Fibroblast of skin of scalp (primary cell): ENCODE data around the gene ABCA2.
"Not testable (repeated sequence)": the region's sequence is repeated elsewhere in the genome, so short reads cannot be mapped to it uniquely, and the experiment has no call there.

Source experiments
- DNase-seq: peaks from one replicate; pipeline ENCODE4 v3.0.0-alpha.2; 2013

ABCA2 gene

GRCh38 chr9:137044502-137045177 lies 16.6 kb upstream of the ABCA2 start:
- DNase-seq = no peak

GRCh38 chr9:137044037-137044436 lies 16.0 kb upstream of the ABCA2 start:
- DNase-seq = no peak

GRCh38 chr9:137042751-137043727 lies 15.0 kb upstream of the ABCA2 start:
- no peak for DNase-seq

- no peak for DNase-seq
These were observed 13.1 kb upstream of the ABCA2 start for GRCh38 chr9:137041124-137041523.

GRCh38 chr9:137040568-137040967 lies 12.5 kb upstream of the ABCA2 start:
- no peak for DNase-seq

- no peak for DNase-seq
These were observed 11.8 kb upstream of the ABCA2 start for GRCh38 chr9:137039611-137040366.

GRCh38 chr9:137038916-137039315 lies 10.9 kb upstream of the ABCA2 start:
- no peak for DNase-seq

- DNase-seq = no peak
These were observed 9.4 kb upstream of the ABCA2 start for GRCh38 chr9:137037483-137037882.

- no peak for DNase-seq
These were observed 9.0 kb upstream of the ABCA2 start for GRCh38 chr9:137037035-137037434.

GRCh38 chr9:137035937-137036336 lies 7.9 kb upstream of the ABCA2 start:
- no peak for DNase-seq

GRCh38 chr9:137035507-137035834 lies 7.4 kb upstream of the ABCA2 start:
- no peak for DNase-seq

- peak; percentile 70 for DNase-seq
These were observed 6.9 kb upstream of the ABCA2 start for GRCh38 chr9:137034709-137035506.

- DNase-seq = no peak
These were observed 6.1 kb upstream of the ABCA2 start for GRCh38 chr9:137034039-137034708.

- not testable (repeated sequence) for DNase-seq
These were observed 5.4 kb upstream of the ABCA2 start for GRCh38 chr9:137033481-137033880.

- no peak for DNase-seq
These were observed 4.8 kb upstream of the ABCA2 start for GRCh38 chr9:137032858-137033257.

- no peak for DNase-seq
These were observed 4.0 kb upstream of the ABCA2 start, which contains the start of gene FUT7 for GRCh38 chr9:137031904-137032640. Gene FUT7, minus strand, starts transcription at chr9:137032088. Its CDS starts 97 bp downstream, at chr9:137031991.

- DNase-seq = no peak
These were observed 2.8 kb upstream of the ABCA2 start for GRCh38 chr9:137030538-137031527.

GRCh38 chr9:137030006-137030405 lies 2.0 kb upstream of the ABCA2 start:
- no peak for DNase-seq
